DND-41 (cell line): ENCODE measurements around the gene SOX4.
A peak's percentile ranks its signal among the peaks of the same experiment; 100 is the strongest.

Experiments
- ATAC-seq: fragments of 200-7000 bp; cut with Tn5 transposase; 3 replicates; pipeline ENCODE4 v1.9.1; 2021; ENCODE audit warnings: low read depth; ENCODE audit not compliant: insufficient read depth
- DNase-seq: peaks from one replicate; pipeline ENCODE4 v3.0.0-alpha.2; 2020
- H2AFZ ChIP-seq: 2 replicates; pipeline ENCODE4 v1.6.0; 2012; ENCODE audit warnings: low read depth, low read length
- H3K27ac ChIP-seq: 2 replicates; pipeline ENCODE4 v1.5.1; 2012; ENCODE audit warnings: low read length, inconsistent platforms
- H3K27me3 ChIP-seq: fragments of 200-600 bp; sonication (generic); 2 replicates; pipeline ENCODE4 v1.6.0; 2012; ENCODE audit warnings: low read length, mild to moderate bottlenecking, inconsistent platforms; ENCODE audit not compliant: insufficient read depth, poor library complexity
- H3K36me3 ChIP-seq: 2 replicates; pipeline ENCODE4 v1.5.1; 2012; ENCODE audit warnings: low read length, inconsistent platforms; ENCODE audit not compliant: insufficient read depth
- H3K4me1 ChIP-seq: 2 replicates; pipeline ENCODE4 v1.5.1; 2012; ENCODE audit warnings: mild to moderate bottlenecking, low read length; ENCODE audit not compliant: insufficient read depth
- H3K4me2 ChIP-seq: 2 replicates; pipeline ENCODE4 v1.6.0; 2012; ENCODE audit warnings: mild to moderate bottlenecking, moderate library complexity, low read length, inconsistent platforms; ENCODE audit not compliant: insufficient read depth
- H3K4me3 ChIP-seq, 2 experiments: fragments of 200-600 bp in 1 of 2; shearing (Covaris generic) in 1 of 2; 2 replicates each; pipeline ENCODE4 v1.5.1; 2012 to 2016; ENCODE audit warnings: inconsistent platforms in 2 of 2, low read length in 2 of 2, mild to moderate bottlenecking in 2 of 2, low read depth in 1 of 2, moderate library complexity in 1 of 2
- H3K79me2 ChIP-seq: 2 replicates; pipeline ENCODE4 v1.6.0; 2012; ENCODE audit warnings: low read length, inconsistent platforms; ENCODE audit not compliant: insufficient read depth
- H3K9ac ChIP-seq: 2 replicates; pipeline ENCODE4 v1.6.0; 2012; ENCODE audit warnings: low read depth, mild to moderate bottlenecking, inconsistent platforms, low read length, moderate library complexity
- H3K9me3 ChIP-seq: 2 replicates; pipeline ENCODE4 v1.5.1; 2012; ENCODE audit warnings: low read length, moderate library complexity, mild to moderate bottlenecking, inconsistent platforms; ENCODE audit not compliant: insufficient read depth, severe bottlenecking
- H4K20me1 ChIP-seq: 2 replicates; pipeline ENCODE4 v1.6.0; 2012; ENCODE audit warnings: low read length; ENCODE audit not compliant: insufficient read depth
- EZH2 ChIP-seq: IDR thresholded peaks from 3 replicates; pipeline ENCODE4 v1.6.1; 2012; ENCODE audit warnings: borderline replicate concordance, low read depth, mild to moderate bottlenecking, moderate library complexity, low read length, inconsistent platforms; ENCODE audit not compliant: severe bottlenecking
- TF ChIP-seq, protein P1 (sequence below): IDR thresholded peaks from 2 replicates; pipeline ENCODE4 v1.5.1; 2012; ENCODE audit warnings: borderline replicate concordance, low read length, moderate library complexity, mild to moderate bottlenecking; ENCODE audit not compliant: poor library complexity, severe bottlenecking; ENCODE audit errors: extremely low read depth

The SOX4 gene

DNA sequence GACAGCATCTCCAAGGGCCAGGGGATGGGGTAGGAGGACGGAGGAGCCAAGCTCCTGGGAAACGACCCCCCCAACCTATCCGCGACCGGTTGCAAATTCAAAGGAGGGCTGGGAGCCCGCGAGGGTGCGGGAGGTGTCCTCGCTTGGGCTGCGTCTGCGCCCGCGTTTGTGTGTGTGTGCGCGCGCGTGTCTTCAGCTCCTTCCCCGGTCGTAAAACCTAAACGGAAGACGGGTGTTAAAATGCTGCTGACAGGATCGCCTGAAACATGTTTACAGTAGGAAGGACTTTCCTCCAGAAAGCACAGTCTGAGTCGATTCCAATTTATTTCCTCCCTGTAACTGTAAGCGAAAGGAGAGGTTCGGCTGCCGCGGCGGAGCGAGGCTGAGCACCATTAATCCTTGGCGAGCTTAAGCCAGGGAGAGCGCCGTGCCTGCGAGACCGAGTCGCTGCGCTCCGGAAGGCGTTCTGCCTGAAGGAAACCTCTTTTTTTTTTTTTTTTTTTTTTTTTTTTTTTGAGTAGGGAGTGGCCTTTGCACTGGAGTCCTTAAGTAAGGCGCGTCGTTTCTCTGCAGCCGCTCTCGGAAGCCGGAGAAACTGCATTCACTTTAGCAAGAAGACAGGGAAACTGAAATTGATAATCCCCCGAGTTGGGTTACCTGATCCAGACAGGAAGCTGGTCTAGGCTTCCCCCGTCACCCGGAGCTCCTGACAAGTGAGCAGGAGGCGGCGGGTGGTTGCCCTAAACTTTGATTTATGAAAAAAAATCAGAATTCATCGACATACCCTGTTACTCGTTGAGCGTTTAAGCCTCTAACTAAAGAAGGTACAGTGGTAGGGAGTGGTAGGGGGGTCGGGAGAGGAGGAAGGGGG is 4.8 kb upstream of the SOX4 start:
- peak overlapping the region; percentile 93 for H3K4me2 ChIP-seq
- peaks cover 22% of the 10 kb centered on the region for H3K79me2 ChIP-seq
- peak overlapping the region; percentile 90 for H2AFZ ChIP-seq
- peak; percentile 81 for DNase-seq
- H3K27ac ChIP-seq = peak overlapping the region; percentile 100
- H3K4me1 ChIP-seq = peaks cover 31% of the 10 kb centered on the region
- no peaks in the 10 kb centered on the region for H3K9me3 ChIP-seq
- H3K9ac ChIP-seq = peak overlapping the region; percentile 97
- H3K27me3 ChIP-seq = no peaks in the 10 kb centered on the region
- no peak for TF ChIP-seq EZH2
- TF ChIP-seq, protein P1, sequence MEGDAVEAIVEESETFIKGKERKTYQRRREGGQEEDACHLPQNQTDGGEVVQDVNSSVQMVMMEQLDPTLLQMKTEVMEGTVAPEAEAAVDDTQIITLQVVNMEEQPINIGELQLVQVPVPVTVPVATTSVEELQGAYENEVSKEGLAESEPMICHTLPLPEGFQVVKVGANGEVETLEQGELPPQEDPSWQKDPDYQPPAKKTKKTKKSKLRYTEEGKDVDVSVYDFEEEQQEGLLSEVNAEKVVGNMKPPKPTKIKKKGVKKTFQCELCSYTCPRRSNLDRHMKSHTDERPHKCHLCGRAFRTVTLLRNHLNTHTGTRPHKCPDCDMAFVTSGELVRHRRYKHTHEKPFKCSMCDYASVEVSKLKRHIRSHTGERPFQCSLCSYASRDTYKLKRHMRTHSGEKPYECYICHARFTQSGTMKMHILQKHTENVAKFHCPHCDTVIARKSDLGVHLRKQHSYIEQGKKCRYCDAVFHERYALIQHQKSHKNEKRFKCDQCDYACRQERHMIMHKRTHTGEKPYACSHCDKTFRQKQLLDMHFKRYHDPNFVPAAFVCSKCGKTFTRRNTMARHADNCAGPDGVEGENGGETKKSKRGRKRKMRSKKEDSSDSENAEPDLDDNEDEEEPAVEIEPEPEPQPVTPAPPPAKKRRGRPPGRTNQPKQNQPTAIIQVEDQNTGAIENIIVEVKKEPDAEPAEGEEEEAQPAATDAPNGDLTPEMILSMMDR = no peak
- H4K20me1 ChIP-seq = peaks cover under 1% of the 10 kb centered on the region
- no peaks in the 10 kb centered on the region; the same call in 1 of the 2 replicates for H3K36me3 ChIP-seq
- ATAC-seq = peak; percentile 46
- peak overlapping the region; percentile 84 to 96 for H3K4me3 ChIP-seq

GRCh38 chr6:21589352-21590345 is 3.9 kb upstream of the SOX4 start:
- Histone ChIP-seq H3K9ac (peak overlapping the region; percentile 97), H3K27me3 (no peaks in the 10 kb centered on the region), H3K9me3 (no peaks in the 10 kb centered on the region), H3K36me3 (peaks cover 7% of the 10 kb centered on the region; the same call in 1 of the 2 replicates), H4K20me1 (peaks cover 10% of the 10 kb centered on the region), H3K27ac (peak overlapping the region; percentile 100), H3K4me2 (peak overlapping the region; percentile 93), H3K4me1 (peaks cover 31% of the 10 kb centered on the region), H3K4me3 (peak overlapping the region; percentile 84 to 96), H3K79me2 (peaks cover 31% of the 10 kb centered on the region), H2AFZ (peak overlapping the region; percentile 90)
- DNase-seq (peak; percentile 94), ATAC-seq (peak; percentile 47)
- TF ChIP-seq, protein P1 = peak; percentile 98
- no peak for TF ChIP-seq EZH2

- ATAC-seq (no peak), DNase-seq (no peak)
- H3K4me1 ChIP-seq = peaks cover 31% of the 10 kb centered on the region
- peaks cover 38% of the 10 kb centered on the region for H3K79me2 ChIP-seq
- no peaks in the 10 kb centered on the region for H3K27me3 ChIP-seq
- peaks cover 15% of the 10 kb centered on the region for H4K20me1 ChIP-seq
- no peak overlapping the region for H3K4me3 ChIP-seq
- peaks cover 11% of the 10 kb centered on the region; the same call in 1 of the 2 replicates for H3K36me3 ChIP-seq
- no peak overlapping the region for H2AFZ ChIP-seq
- TF ChIP-seq EZH2 = no peak
- TF ChIP-seq, protein P1 = no peak
- peak overlapping the region; percentile 93; the same call in 1 of the 2 replicates for H3K4me2 ChIP-seq
- no peak overlapping the region for H3K9ac ChIP-seq
- no peaks in the 10 kb centered on the region for H3K9me3 ChIP-seq
- no peak overlapping the region for H3K27ac ChIP-seq
Measured at GRCh38 chr6:21590346-21590745, 3.2 kb upstream of the SOX4 start.
